NCI-H1694 (cell line): ENCODE results near the gene RAD21L1.
"Not testable (repeated sequence)": the region's sequence is repeated elsewhere in the genome, so short reads cannot be mapped to it uniquely, and the experiment has no call there.

ENCODE experiments used
- DNase-seq: peaks from one replicate; lab custom pipeline; 2025; lab: John Stamatoyannopoulos, UW

The RAD21L1 gene

GRCh38 chr20:1199964-1200363, 25.9 kb upstream of the RAD21L1 start:
- no peak for DNase-seq

- no peak for DNase-seq
Measured at GRCh38 chr20:1202762-1203504, 22.9 kb upstream of the RAD21L1 start, which contains the start of gene C20orf202. Gene C20orf202 (plus strand): TSS chr20:1203454. CDS start chr20:1203586, 132 bp downstream.

GRCh38 chr20:1203630-1204029, 22.2 kb upstream of the RAD21L1 start:
- no peak for DNase-seq

GRCh38 chr20:1204113-1204512, 21.7 kb upstream of the RAD21L1 start:
- no peak for DNase-seq

- no peak for DNase-seq
Measured at GRCh38 chr20:1204576-1204975, 21.3 kb upstream of the RAD21L1 start.

GRCh38 chr20:1205802-1206201, 20.0 kb upstream of the RAD21L1 start:
- DNase-seq, result no peak

- no peak for DNase-seq
Measured at GRCh38 chr20:1206366-1207148, 19.3 kb upstream of the RAD21L1 start.

- DNase-seq, result no peak
Measured at GRCh38 chr20:1207293-1207878, 18.5 kb upstream of the RAD21L1 start.

- DNase-seq, result no peak
Measured at GRCh38 chr20:1209447-1210387, 16.1 kb upstream of the RAD21L1 start.

- DNase-seq, result no peak
Measured at GRCh38 chr20:1210501-1210900, 15.3 kb upstream of the RAD21L1 start.

GRCh38 chr20:1212023-1212422, 13.8 kb upstream of the RAD21L1 start:
- no peak for DNase-seq

- peak; percentile 20 for DNase-seq
Measured at GRCh38 chr20:1212607-1213396, 13.0 kb upstream of the RAD21L1 start.

- no peak for DNase-seq
Measured at GRCh38 chr20:1214838-1215261, 11.0 kb upstream of the RAD21L1 start.

GRCh38 chr20:1215386-1216170, 10.3 kb upstream of the RAD21L1 start:
- no peak for DNase-seq

GRCh38 chr20:1216527-1217427, 9.1 kb upstream of the RAD21L1 start:
- DNase-seq, result not testable (repeated sequence)

- not testable (repeated sequence) for DNase-seq
Measured at GRCh38 chr20:1222750-1223149, 3.1 kb upstream of the RAD21L1 start.

GRCh38 chr20:1224205-1224890, 1.5 kb upstream of the RAD21L1 start:
- DNase-seq, result no peak

GRCh38 chr20:1225263-1225782, 521 bp upstream of the RAD21L1 start:
- DNase-seq, result peak; percentile 3
